GM12892 (cell line): Measurements from ENCODE around the gene HDAC10.

Experiments
- POLR2A ChIP-seq: IDR thresholded peaks from 2 replicates; pipeline ENCODE4 v1.6.1; 2011; ENCODE audit warnings: low read depth, low read length, control low read depth
- TAF1 ChIP-seq: IDR thresholded peaks from 2 replicates; pipeline ENCODE4 v1.6.1; 2011; ENCODE audit warnings: low read depth, mild to moderate bottlenecking, control low read depth, low read length, borderline replicate concordance

DNA sequence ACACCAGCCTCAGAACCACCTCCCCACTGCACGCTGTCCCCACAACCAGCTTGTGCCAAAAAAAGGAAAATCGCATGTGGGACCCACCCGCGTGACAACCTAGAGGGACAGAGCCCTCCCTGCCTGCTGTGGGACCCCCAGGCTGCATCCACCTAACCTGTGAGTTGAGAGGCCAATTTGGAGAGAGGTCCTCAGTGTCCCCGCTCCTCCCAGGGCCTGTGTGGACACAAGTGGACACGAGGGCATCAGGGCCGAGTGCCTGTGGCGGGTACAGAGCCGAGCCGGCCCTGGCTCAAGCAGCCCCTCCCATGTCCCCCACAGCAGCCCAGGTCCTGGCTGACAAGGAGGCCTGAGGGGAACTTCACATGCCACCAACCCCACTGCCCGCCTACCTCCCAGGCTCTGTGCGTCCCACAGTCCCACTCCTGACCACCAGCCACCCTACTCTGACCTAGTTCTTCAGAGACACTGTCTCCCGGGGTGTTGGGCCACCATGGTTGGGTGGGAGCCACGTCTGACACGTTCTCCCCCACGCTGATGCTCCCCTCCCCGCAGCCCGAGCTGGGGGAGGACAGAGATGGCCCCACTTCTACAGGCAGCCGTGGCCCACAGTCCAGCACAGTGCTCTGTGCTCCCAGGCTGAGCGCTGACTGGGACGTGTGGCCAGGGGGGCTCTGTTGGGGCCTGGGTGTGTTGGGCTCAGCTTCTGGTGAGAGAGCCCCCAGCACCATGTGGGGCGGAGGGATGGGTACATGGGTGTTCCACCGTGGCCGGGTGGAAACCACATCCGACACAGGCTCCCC is 31.1 kb downstream of the HDAC10 start:
- TF ChIP-seq POLR2A, result no peak
- TF ChIP-seq TAF1, result no peak
